MM.1S (cell line): Measurements from ENCODE around the gene DTD1.

ENCODE experiments used
- DNase-seq: peaks from one replicate; pipeline ENCODE4 v3.0.0-alpha.2; 2015
- H2AFZ ChIP-seq: fragments of 300-600 bp; sonication (generic); 2 replicates; pipeline ENCODE4 v1.6.0; 2016; ENCODE audit warnings: antibody characterized with exemption, low read length
- H3F3A ChIP-seq: fragments of 300-600 bp; sonication (generic); 2 replicates; pipeline ENCODE4 v1.6.1; 2016; ENCODE audit warnings: mild to moderate bottlenecking, antibody characterized with exemption, low read length, moderate library complexity, mixed read lengths; ENCODE audit not compliant: insufficient read depth
- H3K27ac ChIP-seq: fragments of 300-600 bp; sonication (generic); 2 replicates; pipeline ENCODE4 v1.5.1; 2016; ENCODE audit warnings: mild to moderate bottlenecking, low read length
- H3K27me3 ChIP-seq: fragments of 300-600 bp; sonication (generic); replicated peaks from 2 replicates; pipeline ENCODE4 v1.6.0; 2016; ENCODE audit warnings: low read length; ENCODE audit not compliant: insufficient read depth
- H3K36me3 ChIP-seq: fragments of 300-600 bp; sonication (generic); replicated peaks from 2 replicates; pipeline ENCODE4 v1.6.1; 2016; ENCODE audit warnings: mild to moderate bottlenecking, low read length, mixed read lengths; ENCODE audit not compliant: insufficient read depth
- H3K4me1 ChIP-seq: fragments of 300-600 bp; sonication (generic); 2 replicates; pipeline ENCODE4 v1.6.1; 2016; ENCODE audit warnings: low read length, mixed read lengths
- H3K4me2 ChIP-seq: fragments of 300-600 bp; sonication (generic); 2 replicates; pipeline ENCODE4 v1.6.0; 2016; ENCODE audit warnings: low read depth, low read length
- H3K4me3 ChIP-seq: fragments of 300-600 bp; sonication (generic); 2 replicates; pipeline ENCODE4 v1.5.1; 2016; ENCODE audit warnings: low read length, mixed read lengths
- H3K79me2 ChIP-seq: fragments of 300-600 bp; sonication (generic); 2 replicates; pipeline ENCODE4 v1.6.1; 2016; ENCODE audit warnings: mixed run types, low read length, mixed read lengths
- H3K9ac ChIP-seq: fragments of 300-600 bp; sonication (generic); 2 replicates; pipeline ENCODE4 v1.6.1; 2016; ENCODE audit warnings: low read length, mixed read lengths
- H3K9me2 ChIP-seq: fragments of 300-600 bp; sonication (generic); replicated peaks from 2 replicates; pipeline ENCODE4 v1.6.1; 2016; ENCODE audit warnings: mild to moderate bottlenecking, low read length, mixed read lengths; ENCODE audit not compliant: insufficient read depth
- H3K9me3 ChIP-seq: fragments of 300-600 bp; sonication (generic); replicated peaks from 2 replicates; pipeline ENCODE4 v1.6.1; 2016; ENCODE audit warnings: mild to moderate bottlenecking, low read length, mixed read lengths; ENCODE audit not compliant: insufficient read depth
- H4K20me1 ChIP-seq: fragments of 300-600 bp; sonication (generic); 2 replicates; pipeline ENCODE4 v1.6.1; 2016; ENCODE audit warnings: mild to moderate bottlenecking, low read length, moderate library complexity, mixed read lengths; ENCODE audit not compliant: insufficient read depth
- CTCF ChIP-seq: fragments of 300-600 bp; sonication (generic); IDR thresholded peaks from 2 replicates; pipeline ENCODE4 v1.5.1; 2016; ENCODE audit warnings: antibody characterized with exemption, low read length, mixed read lengths
- EZH2 ChIP-seq: fragments of 300-600 bp; sonication (generic); optimal IDR thresholded peaks from 2 replicates; pipeline ENCODE3; 2017; ENCODE audit warnings: low read depth, mild to moderate bottlenecking, antibody characterized with exemption, low read length, mixed read lengths
- EZH2phosphoT487 ChIP-seq: fragments of 300-600 bp; sonication (generic); IDR thresholded peaks from 2 replicates; pipeline ENCODE4 v1.6.1; 2018; ENCODE audit warnings: antibody characterized with exemption, low read length

Gene DTD1

GRCh38 chr20:18705490-18705889 is 117.6 kb downstream of the DTD1 start:
- Histone ChIP-seq H3K9ac (no peak overlapping the region), H3K79me2 (no peaks in the 10 kb centered on the region), H4K20me1 (no peaks in the 10 kb centered on the region), H3K9me3 (no peaks in the 10 kb centered on the region), H3K4me2 (no peak overlapping the region), H3K36me3 (no peaks in the 10 kb centered on the region), H3K4me3 (no peak overlapping the region), H2AFZ (no peak overlapping the region), H3K4me1 (no peaks in the 10 kb centered on the region), H3F3A (no peaks in the 10 kb centered on the region), H3K9me2 (no peaks in the 10 kb centered on the region), H3K27me3 (no peaks in the 10 kb centered on the region), H3K27ac (no peak overlapping the region)
- TF ChIP-seq EZH2 (no peak), CTCF (no peak), EZH2phosphoT487 (no peak)
- DNase-seq, result no peak

GRCh38 chr20:18705910-18706309 is 118.1 kb downstream of the DTD1 start:
- H3K79me2 ChIP-seq, result no peaks in the 10 kb centered on the region
- no peak overlapping the region for H3K27ac ChIP-seq
- H3K27me3 ChIP-seq, result no peaks in the 10 kb centered on the region
- TF ChIP-seq EZH2, result no peak
- no peak for TF ChIP-seq CTCF
- TF ChIP-seq EZH2phosphoT487, result no peak
- no peaks in the 10 kb centered on the region for H3F3A ChIP-seq
- no peaks in the 10 kb centered on the region for H3K36me3 ChIP-seq
- H3K4me1 ChIP-seq, result no peaks in the 10 kb centered on the region
- H3K4me2 ChIP-seq, result no peak overlapping the region
- no peaks in the 10 kb centered on the region for H3K9me2 ChIP-seq
- H3K9ac ChIP-seq, result no peak overlapping the region
- no peaks in the 10 kb centered on the region for H4K20me1 ChIP-seq
- DNase-seq, result no peak
- no peak overlapping the region for H3K4me3 ChIP-seq
- no peaks in the 10 kb centered on the region for H3K9me3 ChIP-seq
- H2AFZ ChIP-seq, result no peak overlapping the region

GRCh38 chr20:18712131-18712530 is 124.3 kb downstream of the DTD1 start:
- H3K9me3 ChIP-seq, result no peaks in the 10 kb centered on the region
- H3K36me3 ChIP-seq, result no peaks in the 10 kb centered on the region
- no peaks in the 10 kb centered on the region for H3K9me2 ChIP-seq
- no peak overlapping the region for H3K27ac ChIP-seq
- no peak overlapping the region for H3K4me2 ChIP-seq
- TF ChIP-seq EZH2phosphoT487 (no peak), CTCF (no peak), EZH2 (no peak)
- H2AFZ ChIP-seq, result no peak overlapping the region
- no peak overlapping the region for H3K4me3 ChIP-seq
- H3F3A ChIP-seq, result no peaks in the 10 kb centered on the region
- no peaks in the 10 kb centered on the region for H3K4me1 ChIP-seq
- H4K20me1 ChIP-seq, result no peaks in the 10 kb centered on the region
- H3K9ac ChIP-seq, result no peak overlapping the region
- H3K79me2 ChIP-seq, result no peaks in the 10 kb centered on the region
- DNase-seq, result no peak
- H3K27me3 ChIP-seq, result no peaks in the 10 kb centered on the region
